Spleen (tissue), 11 donors: ENCODE measurements around the gene IFT88. TPM values are rescaled to one million over a fixed set of nuclear protein-coding genes. Genes with fewer than 3 reads are reported as not detected.

Experiments
- DNase-seq: peaks from one replicate; pipeline ENCODE4 v3.0.0-alpha.2; 2020
- H3K27ac ChIP-seq, 8 donors: fragments of 200-600 bp; sonication (generic) in 7 of 8; 1 replicate in 4 of 8; 2 replicates in 4 of 8; pipeline versions ENCODE4 v1.5.0 to v1.8.0; 2016 to 2021; ENCODE audit warnings: inconsistent platforms in 4 of 8, mild to moderate bottlenecking in 4 of 8, moderate library complexity in 1 of 8
- H3K27me3 ChIP-seq, 7 donors: fragments of 200-600 bp; sonication (generic) in 6 of 7; replicated peaks in 1 of 7; 1 replicate in 4 of 7; 2 replicates in 3 of 7; pipeline versions ENCODE4 v1.5.0 to v1.8.0; 2016 to 2021; ENCODE audit warnings: inconsistent platforms in 3 of 7, mild to moderate bottlenecking in 1 of 7
- H3K36me3 ChIP-seq, 6 donors: fragments of 200-600 bp; sonication (generic) in 5 of 6; 1 replicate in 4 of 6; 2 replicates in 2 of 6; pipeline versions ENCODE4 v1.5.0 to v1.8.0; 2016 to 2021; ENCODE audit warnings: inconsistent platforms in 2 of 6
- H3K4me1 ChIP-seq, 6 donors: fragments of 200-600 bp; sonication (generic) in 5 of 6; 1 replicate in 3 of 6; 2 replicates in 3 of 6; pipeline versions ENCODE4 v1.5.0 to v1.8.0; 2016 to 2021; ENCODE audit warnings: inconsistent platforms in 3 of 6
- H3K4me3 ChIP-seq, 8 donors: fragments of 200-600 bp; sonication (generic) in 7 of 8; 1 replicate in 4 of 8; 2 replicates in 4 of 8; pipeline versions ENCODE4 v1.5.0 to v1.8.0; 2016 to 2021; ENCODE audit warnings: inconsistent platforms in 4 of 8, mild to moderate bottlenecking in 4 of 8, moderate library complexity in 2 of 8
- H3K9me3 ChIP-seq, 8 donors: fragments of 200-600 bp; sonication (generic) in 7 of 8; 1 replicate in 4 of 8; 2 replicates in 4 of 8; pipeline versions ENCODE4 v1.5.0 to v1.8.0; 2016 to 2021; ENCODE audit warnings: inconsistent platforms in 4 of 8
- CTCF ChIP-seq, 11 experiments: fragments of 200-600 bp in 7 of 11; fragments of 450-650 bp in 4 of 11; sonication (generic) in 4 of 11; IDR thresholded peaks in 8 of 11; conservative IDR thresholded peaks in 3 of 11; 1 replicate in 7 of 11; 2 replicates in 4 of 11; pipeline versions ENCODE4 v1.4.0 to v1.8.0; 2016 to 2021; ENCODE audit warnings: antibody characterized with exemption in 11 of 11, inconsistent platforms in 4 of 11, mild to moderate bottlenecking in 1 of 11
- POLR2A ChIP-seq, 3 donors: fragments of 450-650 bp; IDR thresholded peaks; one replicate each; pipeline ENCODE4 v1.5.1; 2017; ENCODE audit warnings: antibody characterized with exemption in 3 of 3, mild to moderate bottlenecking in 1 of 3
- POLR2AphosphoS5 ChIP-seq, 3 donors: sonication (generic); formaldehyde crosslinking; IDR thresholded peaks; one replicate each; pipeline ENCODE4 v1.5.1; 2017; ENCODE audit warnings: antibody characterized with exemption in 3 of 3
- WGBS, 5 donors: extraction: QIAGEN DNeasy Blood & Tissue Kit in 3 of 5; methylation state at CpG; one replicate each; pipeline versions ENCODE4 v1.1.5 to v1.1.7; 2013 to 2018; 5-methylcytosine and 5-hydroxymethylcytosine counted together
- intact Hi-C: fragments of 100-400 bp; cut with DNase I; formaldehyde crosslinking; loops from one replicate; pipeline ENCODE4 v1.15.0; 2023; ENCODE audit warnings: low total_unique reads
- polyA plus RNA-seq, 3 donors: library from polyadenylated mRNA; stranded (reverse); fragments of 200-250 nt; gene quantifications; one replicate each; pipeline ENCODE4 v1.2.1, GENCODE V29; 2013
- total RNA-seq, 7 donors: library from RNA; depleted of rRNA in 3 of 7; stranded (reverse); fragments of >200 nt in 3 of 7; fragmentation: NEBNext Ultra II Directional in 4 of 7; extraction: Animal tissue kit (Norgen Biotek cat#: 25700) in 4 of 7; gene quantifications; one replicate each; pipeline versions ENCODE4 v1.1.0 to v1.2.1, GENCODE V29; 2016 to 2021
- donor health status: healthy with polysubstance abuse.
- donor health status: DM: no; HTN: no; CAD: no; lungs with moderate emphysema.
- donor health status: DM: no; HTN: no; CAD: no.
- donor health status: Bipolar disorder and iron deficiency.
- donor health status: healthy.
- donor health status: DM: no; HTN: no; CAD: no.
- donor health status: DM: yes; HTN: yes; CAD: no.

IFT88 gene
- total and polyA plus RNA-seq, 10 donors = 7.7 to 25.5 (median 13.6) TPM

- intact Hi-C loops = no loop called here
- Histone ChIP-seq H3K4me3 (no peak overlapping the region), H3K4me1 (no peaks in the 10 kb centered on the region), H3K27ac (no peak overlapping the region), H3K9me3 (no peaks in the 10 kb centered on the region), H3K36me3 (peaks cover 0 to 57% (median 6%) of the 10 kb centered on the region in 6 donors), H3K27me3 (no peaks in the 10 kb centered on the region)
- TF ChIP-seq POLR2A (IDR thresholded peaks at IDR 0.05) = no peak
- TF ChIP-seq CTCF (IDR thresholded peaks at IDR 0.05 in 8 of 11, conservative IDR thresholded peaks at IDR 0.05 in 3 of 11) = no peak
- TF ChIP-seq POLR2AphosphoS5 (IDR thresholded peaks at IDR 0.05) = peak in 2 of 3 donors; percentile 41 to 54
- peak; percentile 76 for DNase-seq
- 76 to 87% (median 82%) methylated on average over 15 of the region's 15 CpGs for WGBS, 5 donors
These were observed 40.1 kb downstream of the IFT88 start for GRCh38 chr13:20607015-20607414.

- intact Hi-C loops = no loop called here
- 77 to 87% (median 80%) methylated on average over 10 of the region's 10 CpGs for WGBS, 5 donors
- no peak for TF ChIP-seq POLR2A (IDR thresholded peaks at IDR 0.05)
- TF ChIP-seq POLR2AphosphoS5 (IDR thresholded peaks at IDR 0.05) = no peak
- no peak for TF ChIP-seq CTCF (IDR thresholded peaks at IDR 0.05 in 8 of 11, conservative IDR thresholded peaks at IDR 0.05 in 3 of 11)
These were observed 41.6 kb downstream of the IFT88 start for GRCh38 chr13:20608438-20609020.

GRCh38 chr13:20609145-20609544, 42.2 kb downstream of the IFT88 start:
- peaks cover 0 to 40% (median 6%) of the 10 kb centered on the region in 6 donors for H3K36me3 ChIP-seq
- H3K27ac ChIP-seq = no peak overlapping the region
- H3K4me3 ChIP-seq = no peak overlapping the region
- no peaks in the 10 kb centered on the region for H3K27me3 ChIP-seq
- H3K4me1 ChIP-seq = no peaks in the 10 kb centered on the region
- no peaks in the 10 kb centered on the region for H3K9me3 ChIP-seq
- no peak for TF ChIP-seq POLR2AphosphoS5 (IDR thresholded peaks at IDR 0.05)
- no peak for DNase-seq
- WGBS, 5 donors = 90 to 96% (median 95%) methylated on average over 6 of the region's 6 CpGs
- intact Hi-C loops = no loop called here

More at GRCh38 chr13:20608438-20609020, 41.6 kb downstream of the IFT88 start:
- Histone ChIP-seq H3K4me3 (no peak overlapping the region), H3K36me3 (peaks cover 0 to 43% (median 6%) of the 10 kb centered on the region in 6 donors), H3K27me3 (no peaks in the 10 kb centered on the region), H3K4me1 (no peaks in the 10 kb centered on the region), H3K9me3 (no peaks in the 10 kb centered on the region), H3K27ac (no peak overlapping the region)
- no peak for DNase-seq

- intact Hi-C loops = no loop called here
- TF ChIP-seq POLR2A (IDR thresholded peaks at IDR 0.05) (no peak), CTCF (IDR thresholded peaks at IDR 0.05 in 8 of 11, conservative IDR thresholded peaks at IDR 0.05 in 3 of 11) (no peak), POLR2AphosphoS5 (IDR thresholded peaks at IDR 0.05) (no peak)
- no peak for DNase-seq
- Histone ChIP-seq H3K4me1 (no peaks in the 10 kb centered on the region), H3K9me3 (no peaks in the 10 kb centered on the region), H3K27ac (no peak overlapping the region), H3K4me3 (no peak overlapping the region), H3K36me3 (peaks cover 0 to 38% (median 6%) of the 10 kb centered on the region in 6 donors), H3K27me3 (no peaks in the 10 kb centered on the region)
- WGBS, 5 donors = 82 to 96% (median 94%) methylated on average over 4 of the region's 4 CpGs
These were observed 43.0 kb downstream of the IFT88 start for GRCh38 chr13:20610006-20610405.
